Duodenal mucosa (tissue), 2 donors: ENCODE measurements around the gene ASIC2.
"Not testable (repeated sequence)": the region's sequence is repeated elsewhere in the genome, so short reads cannot be mapped to it uniquely, and the experiment has no call there.

Source experiments
- H3K27ac ChIP-seq: one replicate; pipeline ENCODE4 v1.7.0; 2013; ENCODE audit warnings: low read depth, low read length
- H3K27me3 ChIP-seq, 2 donors: one replicate each; pipeline ENCODE4 v1.7.0; 2013; ENCODE audit warnings: low read length in 2 of 2, control low read depth in 1 of 2; ENCODE audit not compliant: insufficient read depth in 2 of 2, control insufficient read depth in 1 of 2
- H3K36me3 ChIP-seq, 2 donors: one replicate each; pipeline ENCODE4 v1.7.0; 2013; ENCODE audit warnings: low read length in 2 of 2, control low read depth in 1 of 2; ENCODE audit not compliant: insufficient read depth in 2 of 2, control insufficient read depth in 1 of 2
- H3K4me1 ChIP-seq, 2 donors: one replicate each; pipeline ENCODE4 v1.7.0; 2013; ENCODE audit warnings: low read length in 2 of 2, control low read depth in 1 of 2; ENCODE audit not compliant: insufficient read depth in 2 of 2, control insufficient read depth in 1 of 2
- H3K4me3 ChIP-seq, 2 donors: one replicate each; pipeline ENCODE4 v1.7.0; 2013; ENCODE audit warnings: low read length in 2 of 2, low read depth in 1 of 2
- H3K9ac ChIP-seq, 2 donors: one replicate each; pipeline ENCODE4 v1.7.0; 2013; ENCODE audit warnings: low read length in 2 of 2, low read depth in 1 of 2
- H3K9me3 ChIP-seq, 2 donors: one replicate each; pipeline ENCODE4 v1.7.0; 2013; ENCODE audit warnings: low read length in 2 of 2, control low read depth in 1 of 2; ENCODE audit not compliant: control insufficient read depth in 1 of 2

ASIC2 gene

DNA sequence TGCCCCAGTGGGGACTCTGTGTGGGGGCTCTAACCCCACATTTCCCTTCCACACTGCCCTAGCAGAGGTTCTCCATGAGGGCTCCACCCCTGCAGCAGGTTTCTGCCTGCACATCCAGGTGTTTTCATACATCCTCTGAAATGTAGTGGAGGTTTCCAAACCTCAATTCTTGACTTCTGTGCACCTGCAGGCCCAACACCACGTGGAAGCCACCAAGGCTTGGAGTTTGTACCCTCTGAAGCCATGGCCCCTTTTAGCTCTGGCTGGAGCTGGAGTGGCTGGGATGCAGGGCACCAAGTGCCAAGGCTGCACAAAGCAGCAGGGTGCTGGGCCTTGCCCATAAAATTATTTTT lies 305.7 kb downstream of the ASIC2 start:
- not testable (repeated sequence) for H3K9me3 ChIP-seq, H3K9ac ChIP-seq, H3K27me3 ChIP-seq, H3K4me3 ChIP-seq, H3K36me3 ChIP-seq, H3K27ac ChIP-seq
- peaks cover 4 to 18% of the 10 kb centered on the region in 2 donors for H3K4me1 ChIP-seq

DNA sequence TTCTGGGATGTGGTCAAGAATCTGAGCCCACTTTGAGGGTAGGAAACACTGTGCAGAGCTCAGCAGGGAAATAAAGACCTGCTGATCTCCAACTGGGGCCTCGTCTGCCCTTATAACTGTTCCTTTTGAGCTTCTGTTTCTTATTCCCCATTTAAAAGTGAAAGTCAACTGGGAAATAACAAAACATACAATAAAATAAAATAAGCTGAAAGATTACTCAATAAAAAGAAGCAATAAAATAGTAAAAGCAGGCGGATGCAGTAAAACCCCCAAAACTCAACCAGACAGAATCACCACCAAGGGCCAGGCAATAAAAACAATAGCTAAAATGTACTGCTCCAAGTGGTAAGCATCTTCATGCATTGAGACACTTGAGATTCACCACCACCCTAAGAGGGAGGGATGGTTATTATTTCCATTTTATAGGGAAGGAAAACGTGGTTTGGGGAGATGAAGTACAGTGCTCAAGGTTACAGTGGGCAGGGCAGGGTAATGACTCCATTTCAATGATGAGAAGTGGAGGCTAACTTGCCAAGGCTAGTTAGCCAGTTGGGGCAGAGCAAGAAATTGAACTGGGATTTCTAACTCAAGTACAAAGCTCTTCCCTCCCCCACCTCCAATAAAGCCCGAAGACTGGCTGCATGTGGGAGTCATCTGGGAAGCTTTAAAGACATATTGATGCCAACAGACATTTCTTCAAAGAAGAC lies 307.9 kb downstream of the ASIC2 start:
- Histone ChIP-seq H3K27ac (no peak overlapping the region), H3K4me1 (peaks cover 0 to 2% of the 10 kb centered on the region in 2 donors), H3K9me3 (peaks cover 8 to 19% of the 10 kb centered on the region in 2 donors), H3K4me3 (no peak overlapping the region), H3K36me3 (no peaks in the 10 kb centered on the region), H3K27me3 (no peaks in the 10 kb centered on the region), H3K9ac (no peak overlapping the region)

DNA sequence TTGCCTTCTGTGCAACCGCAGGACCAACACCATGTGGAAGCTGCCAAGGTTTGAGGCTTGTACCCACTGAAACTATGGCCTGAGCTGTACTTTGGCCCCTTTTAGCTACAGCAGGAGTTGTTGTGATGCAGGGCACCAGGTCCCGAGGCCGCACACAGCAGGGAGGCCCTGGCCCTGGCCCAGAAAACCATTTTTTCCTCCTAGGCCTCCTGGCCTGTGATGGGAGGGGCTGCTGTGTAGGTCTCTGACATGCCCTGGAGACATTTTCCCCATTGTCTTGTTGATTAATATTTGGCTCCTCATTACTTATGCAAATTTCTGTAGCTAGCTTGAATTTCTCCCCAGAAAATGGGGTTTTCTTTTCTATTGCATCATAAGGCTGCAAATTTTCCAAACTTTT lies 311.5 kb downstream of the ASIC2 start:
- H3K27ac ChIP-seq, H3K27me3 ChIP-seq, H3K36me3 ChIP-seq, H3K9ac ChIP-seq, H3K4me1 ChIP-seq, H3K4me3 ChIP-seq: not testable (repeated sequence)
- H3K9me3 ChIP-seq, result peaks cover 4 to 11% of the 10 kb centered on the region in 2 donors

DNA sequence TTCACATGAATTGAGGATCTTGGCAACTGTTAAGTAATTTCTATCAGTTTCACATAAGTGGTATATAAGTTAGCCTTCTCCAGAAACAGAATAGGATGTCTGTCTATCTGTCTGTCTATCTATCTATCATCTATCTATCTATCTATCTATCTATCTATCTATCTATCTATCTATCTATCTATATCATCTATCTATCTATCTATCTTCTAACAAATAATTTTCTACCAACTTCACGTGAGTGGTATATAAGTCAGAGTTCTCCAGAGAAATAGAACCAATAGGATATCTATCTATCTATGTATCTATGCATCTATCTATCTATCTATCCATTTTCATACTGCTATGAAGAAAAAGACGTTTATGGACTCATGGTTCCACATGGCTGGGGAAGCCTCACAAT lies 312.9 kb downstream of the ASIC2 start:
- Histone ChIP-seq H3K9ac (no peak overlapping the region), H3K27me3 (no peaks in the 10 kb centered on the region), H3K36me3 (no peaks in the 10 kb centered on the region), H3K9me3 (peaks cover 4 to 11% of the 10 kb centered on the region in 2 donors), H3K4me3 (no peak overlapping the region), H3K27ac (no peak overlapping the region), H3K4me1 (no peaks in the 10 kb centered on the region)

DNA sequence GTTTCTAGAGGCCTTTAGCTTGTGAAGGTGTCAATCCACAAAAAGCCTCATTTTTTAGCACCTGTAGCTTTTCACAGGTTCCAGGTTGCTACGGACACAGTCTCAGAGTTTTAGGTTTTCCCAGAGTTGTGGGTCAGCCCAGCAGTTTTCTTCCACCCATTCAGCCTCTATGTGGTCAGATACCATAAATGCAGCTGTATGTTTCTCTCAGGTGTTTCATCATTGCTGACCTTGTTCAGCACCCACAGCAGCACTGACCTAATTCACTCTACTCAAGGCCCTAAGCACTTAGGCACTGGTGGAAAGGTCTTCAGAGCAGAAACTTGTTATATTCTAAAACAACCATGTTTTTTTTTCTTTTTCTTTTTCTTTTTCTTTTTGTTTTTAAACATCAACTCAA lies 316.5 kb downstream of the ASIC2 start:
- Histone ChIP-seq H3K9ac (no peak overlapping the region), H3K27ac (no peak overlapping the region), H3K4me3 (no peak overlapping the region), H3K27me3 (no peaks in the 10 kb centered on the region), H3K36me3 (no peaks in the 10 kb centered on the region), H3K9me3 (peaks cover 4 to 7% of the 10 kb centered on the region in 2 donors), H3K4me1 (peaks cover 0 to 2% of the 10 kb centered on the region in 2 donors)

DNA sequence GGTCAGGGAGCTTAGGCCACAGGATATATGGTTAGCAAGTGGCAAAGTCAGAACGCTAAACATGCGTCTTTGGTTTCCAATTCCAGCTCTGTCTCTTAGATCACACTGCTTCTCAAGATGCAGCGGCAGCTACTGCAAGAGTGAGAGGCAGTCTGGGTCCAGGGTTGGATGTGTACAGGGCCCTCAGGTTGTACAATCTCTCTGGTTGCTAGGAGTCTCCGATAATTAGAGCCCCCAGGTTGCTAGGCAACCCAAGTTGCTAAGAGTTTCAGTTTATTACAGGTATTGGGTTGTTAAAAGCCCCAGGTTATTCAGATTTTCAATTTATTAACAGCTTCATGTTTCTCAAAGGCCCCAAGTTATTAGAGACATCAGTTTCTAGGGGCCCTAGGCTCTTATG lies 317.0 kb downstream of the ASIC2 start:
- Histone ChIP-seq H3K4me3 (no peak overlapping the region), H3K27me3 (no peaks in the 10 kb centered on the region), H3K36me3 (no peaks in the 10 kb centered on the region), H3K9me3 (peaks cover 0 to 2% of the 10 kb centered on the region in 2 donors), H3K4me1 (peaks cover 0 to 5% of the 10 kb centered on the region in 2 donors), H3K9ac (no peak overlapping the region), H3K27ac (no peak overlapping the region)

DNA sequence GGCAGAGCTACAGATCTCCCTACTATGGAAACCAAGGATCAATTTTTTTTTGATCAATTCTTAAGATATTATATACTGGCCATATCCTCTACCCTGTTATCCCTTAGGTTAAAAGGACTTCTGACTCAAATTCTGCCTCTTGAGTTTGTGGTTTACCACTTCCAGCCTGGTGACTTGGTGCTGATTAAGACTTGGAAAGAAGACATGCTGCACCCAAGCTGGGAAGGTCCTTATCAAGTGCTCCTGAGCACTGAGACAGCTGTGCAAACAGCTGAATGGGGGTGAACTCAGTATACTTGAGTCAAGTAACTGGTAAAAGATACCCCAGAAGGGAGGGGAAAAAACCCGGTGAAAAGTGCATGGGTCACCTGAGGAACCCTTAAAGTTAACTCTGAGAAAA lies 321.9 kb downstream of the ASIC2 start:
- H3K27me3 ChIP-seq, result no peaks in the 10 kb centered on the region
- H3K4me1 ChIP-seq, result peaks cover 0 to 5% of the 10 kb centered on the region in 2 donors
- H3K4me3 ChIP-seq, result no peak overlapping the region
- no peaks in the 10 kb centered on the region for H3K36me3 ChIP-seq
- H3K9me3 ChIP-seq, result no peaks in the 10 kb centered on the region
- H3K9ac ChIP-seq, result no peak overlapping the region
- H3K27ac ChIP-seq, result no peak overlapping the region

DNA sequence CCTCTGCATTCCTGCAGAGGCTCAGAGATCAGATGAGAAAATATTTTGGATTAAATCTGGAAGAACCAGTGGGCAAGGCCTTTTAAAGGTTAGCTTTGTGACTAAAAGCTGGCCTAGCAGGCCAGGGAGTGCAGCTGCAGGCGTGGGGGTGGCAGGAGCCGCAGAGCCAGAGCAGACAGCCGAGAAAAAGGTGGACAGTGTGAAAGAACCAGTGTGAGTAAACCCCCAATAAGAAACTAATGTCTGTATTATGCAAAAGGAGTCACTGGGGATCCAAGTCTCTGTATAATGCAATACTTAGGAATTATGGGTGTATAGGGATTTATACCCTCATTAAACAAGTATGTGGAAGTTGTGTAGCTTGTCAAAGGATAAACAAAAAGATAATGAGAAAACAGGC lies 322.8 kb downstream of the ASIC2 start:
- Histone ChIP-seq H3K36me3 (no peaks in the 10 kb centered on the region), H3K9ac (no peak overlapping the region), H3K4me3 (no peak overlapping the region), H3K4me1 (peaks cover 0 to 5% of the 10 kb centered on the region in 2 donors), H3K9me3 (no peaks in the 10 kb centered on the region), H3K27me3 (no peaks in the 10 kb centered on the region), H3K27ac (no peak overlapping the region)

DNA sequence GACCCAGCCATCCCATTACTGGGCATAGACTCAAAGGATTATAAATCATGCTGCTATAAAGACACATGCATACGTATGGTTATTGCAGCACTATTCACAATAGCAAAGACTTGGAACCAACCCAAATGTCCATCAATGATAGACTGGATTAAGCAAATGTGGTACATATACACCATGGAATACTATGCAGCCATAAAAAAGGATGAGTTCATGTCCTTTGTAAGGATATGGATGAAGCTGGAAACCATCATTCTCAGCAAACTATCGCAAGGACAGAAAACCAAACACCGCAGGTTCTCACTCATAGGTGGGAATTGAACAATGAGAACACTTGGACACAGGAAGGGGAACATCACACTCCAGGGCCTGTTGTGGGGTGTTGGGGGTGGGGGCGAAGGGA lies 323.9 kb downstream of the ASIC2 start:
- not testable (repeated sequence) for H3K4me3 ChIP-seq, H3K9me3 ChIP-seq, H3K4me1 ChIP-seq, H3K27me3 ChIP-seq, H3K9ac ChIP-seq, H3K27ac ChIP-seq, H3K36me3 ChIP-seq

DNA sequence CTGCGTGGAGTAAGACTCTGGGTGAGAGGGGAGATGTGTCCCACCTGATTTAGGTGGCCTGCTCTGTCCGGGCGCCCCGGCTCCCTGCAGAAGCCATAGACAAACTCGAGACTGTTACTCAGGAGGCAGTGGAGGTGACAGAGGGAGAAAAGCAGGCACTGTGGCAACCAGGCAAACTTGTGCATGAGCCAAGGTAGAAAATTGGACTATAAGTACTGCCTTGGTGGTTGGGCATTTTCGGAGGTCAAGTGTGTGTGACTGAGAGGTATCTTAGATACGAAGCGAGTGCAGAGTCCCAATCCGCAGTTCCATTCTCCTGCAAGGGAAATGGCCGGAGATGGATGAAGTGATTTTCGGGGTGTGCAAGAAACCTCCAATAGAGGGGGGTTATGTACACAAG lies 328.6 kb downstream of the ASIC2 start:
- H3K9ac ChIP-seq, result no peak overlapping the region
- H3K4me3 ChIP-seq, result no peak overlapping the region
- H3K4me1 ChIP-seq, result peaks cover 11 to 13% of the 10 kb centered on the region in 2 donors
- no peak overlapping the region for H3K27ac ChIP-seq
- H3K9me3 ChIP-seq, result no peaks in the 10 kb centered on the region
- no peaks in the 10 kb centered on the region for H3K36me3 ChIP-seq
- H3K27me3 ChIP-seq, result no peaks in the 10 kb centered on the region
